Kasumi-1 (cell line): ENCODE data around the gene RELN.
"Not testable (repeated sequence)": the region's sequence is repeated elsewhere in the genome, so short reads cannot be mapped to it uniquely, and the experiment has no call there.

Experiments used
- DNase-seq, 2 experiments: peaks; one replicate each; lab custom pipeline; 2025; lab: John Stamatoyannopoulos, UW

RELN gene

GRCh38 chr7:103787041-103787440 is 202.4 kb downstream of the RELN start:
- DNase-seq: not testable (repeated sequence)

- no peak for DNase-seq
These were observed 204.7 kb downstream of the RELN start for GRCh38 chr7:103784646-103785286.

DNA sequence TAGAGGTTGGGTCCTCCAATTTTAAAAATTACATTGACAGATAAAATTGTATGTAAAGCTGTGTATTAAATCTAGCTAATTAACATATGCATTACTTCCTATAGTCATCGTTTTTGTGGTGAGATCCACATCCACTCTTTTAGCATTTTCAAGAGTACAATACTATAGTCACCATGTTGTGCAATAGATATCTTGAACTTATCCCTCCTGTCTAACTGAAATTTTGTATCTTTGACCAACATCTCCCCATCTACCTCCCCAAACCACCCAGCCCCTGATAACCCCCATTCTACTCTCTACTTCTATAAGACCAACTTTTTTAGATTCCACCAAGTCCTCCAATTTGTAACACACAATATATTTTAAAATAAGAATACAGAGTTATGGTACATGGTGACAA is 208.0 kb downstream of the RELN start:
- no peak for DNase-seq

- not testable (repeated sequence) for DNase-seq
These were observed 208.9 kb downstream of the RELN start for GRCh38 chr7:103780561-103780960.

DNA sequence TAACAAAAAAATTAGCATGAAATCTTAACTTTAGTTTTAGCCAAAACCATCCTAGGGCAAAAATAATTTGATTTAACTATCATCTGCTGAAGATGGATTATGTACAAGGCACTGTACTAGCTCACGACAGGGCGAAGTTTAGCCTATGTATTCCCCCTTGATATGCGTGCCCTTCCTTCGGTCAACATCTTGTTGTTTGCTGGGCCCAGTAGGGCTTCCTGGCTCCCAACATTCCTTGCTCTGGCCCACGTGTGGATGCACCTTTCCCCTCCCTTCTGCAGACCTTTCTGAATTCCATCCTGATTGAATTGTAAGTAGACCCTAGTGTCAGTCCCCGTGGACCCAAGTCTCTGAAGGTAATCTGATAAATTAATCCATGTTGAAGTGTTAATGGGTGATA is 212.0 kb downstream of the RELN start:
- DNase-seq: no peak

GRCh38 chr7:103773726-103774125 is 215.7 kb downstream of the RELN start:
- no peak for DNase-seq

DNA sequence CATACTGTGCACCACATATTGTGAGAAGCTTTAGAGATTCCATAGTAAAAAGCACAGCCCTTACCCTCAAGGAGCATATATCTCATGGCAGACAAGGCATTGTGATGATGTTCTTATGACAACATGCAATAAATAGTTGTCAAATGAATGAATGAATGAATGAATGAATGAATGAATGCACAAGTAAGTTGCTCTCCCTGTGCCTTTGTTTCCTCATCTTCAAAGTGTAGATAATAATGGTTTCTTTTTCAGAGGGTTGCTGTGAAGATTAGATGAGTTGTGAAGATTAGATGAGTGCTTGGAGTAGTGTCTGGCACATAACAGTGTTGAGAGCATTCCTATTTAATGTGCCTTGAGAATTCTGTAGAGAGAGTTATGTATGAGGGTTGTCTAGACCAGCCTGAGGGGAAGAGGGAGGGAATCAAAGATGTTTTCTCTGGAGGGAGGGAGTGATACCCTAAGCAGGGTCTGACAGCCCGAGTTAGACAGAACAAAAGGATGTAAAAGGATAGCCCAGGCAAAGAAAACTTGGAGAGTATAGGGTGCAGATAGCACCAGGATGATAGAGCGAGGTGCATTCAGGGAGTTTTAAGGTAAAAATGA is 217.2 kb downstream of the RELN start:
- no peak for DNase-seq

DNA sequence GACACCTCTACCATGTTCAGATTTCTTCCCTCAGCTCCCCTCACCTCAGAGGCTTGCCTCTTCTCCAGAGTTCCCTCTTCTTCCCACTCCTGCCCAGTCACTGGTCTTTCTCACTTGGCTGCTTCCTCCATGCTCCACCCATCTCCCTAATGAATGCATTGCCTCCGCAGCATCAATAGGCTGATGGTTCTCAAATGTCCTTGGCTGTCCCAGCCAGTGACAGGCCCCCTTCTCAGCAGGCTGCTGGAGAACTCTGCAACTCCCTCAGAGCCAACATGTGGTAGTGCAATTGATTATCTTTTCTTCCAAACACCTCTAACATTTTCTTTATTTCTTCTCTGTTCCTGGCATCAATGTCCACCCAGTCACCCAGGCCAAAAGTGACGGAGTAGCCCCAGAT is 218.2 kb downstream of the RELN start:
- DNase-seq: no peak

DNA sequence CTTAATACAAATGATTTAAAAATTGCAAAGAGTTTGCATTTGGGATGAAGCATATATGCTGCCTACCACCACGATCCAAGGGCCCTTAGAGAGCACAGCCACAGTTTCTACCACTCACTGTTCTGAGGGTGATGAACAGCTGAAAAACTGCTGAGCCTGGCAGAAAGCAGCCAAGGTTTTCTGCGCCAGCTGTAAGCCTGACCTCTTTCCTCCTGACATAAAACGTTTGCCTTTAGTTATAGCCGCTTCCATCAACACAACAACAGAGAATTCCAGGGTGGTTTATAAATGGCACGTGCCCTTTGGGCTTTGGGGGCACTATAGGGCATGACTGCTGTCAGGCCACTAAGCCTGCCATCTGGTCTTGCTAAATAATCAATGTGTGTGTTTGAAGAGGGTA is 222.8 kb downstream of the RELN start:
- DNase-seq: no peak

DNA sequence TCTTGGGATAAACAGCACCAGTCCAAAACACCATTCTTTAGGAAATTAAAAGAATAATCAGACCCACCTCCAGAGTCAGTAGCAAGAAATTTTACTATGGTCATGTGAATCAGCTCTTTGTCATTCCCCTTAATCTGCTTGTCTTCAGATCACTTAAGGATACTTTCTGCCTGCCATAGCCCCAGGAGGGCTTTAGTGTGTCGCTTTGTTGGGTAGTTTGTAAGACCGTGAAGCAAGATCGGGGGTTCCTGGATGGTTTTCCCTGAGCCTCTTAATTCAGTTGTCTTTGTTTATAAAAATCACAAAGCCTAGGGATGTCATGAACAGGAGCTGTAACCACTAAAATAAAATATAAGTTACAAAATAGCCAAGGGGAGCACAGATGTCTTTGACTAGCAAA is 223.6 kb downstream of the RELN start:
- DNase-seq: no peak

DNA sequence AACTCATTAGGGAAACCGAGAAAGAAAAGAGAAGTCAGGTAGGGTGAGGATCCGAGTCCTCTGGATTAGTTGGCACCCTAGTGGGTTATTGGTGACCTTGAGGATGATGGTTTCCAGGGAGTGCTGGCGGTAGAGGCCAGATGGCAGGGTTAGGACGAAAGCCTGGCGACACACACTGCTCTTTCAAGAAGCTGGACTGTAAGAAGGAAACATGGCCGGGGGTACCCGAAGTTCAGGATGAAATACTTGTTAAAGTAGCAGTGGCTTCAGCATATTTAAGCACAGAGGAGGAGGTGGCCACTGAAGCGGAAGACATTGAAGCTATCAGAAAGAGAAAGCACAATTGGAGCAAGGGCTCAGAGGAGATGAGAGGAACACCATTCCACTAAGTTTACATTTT is 224.6 kb downstream of the RELN start:
- DNase-seq: no peak

GRCh38 chr7:103762877-103763276 is 226.6 kb downstream of the RELN start:
- DNase-seq: no peak

- no peak for DNase-seq
These were observed 227.2 kb downstream of the RELN start for GRCh38 chr7:103762065-103762760.

DNA sequence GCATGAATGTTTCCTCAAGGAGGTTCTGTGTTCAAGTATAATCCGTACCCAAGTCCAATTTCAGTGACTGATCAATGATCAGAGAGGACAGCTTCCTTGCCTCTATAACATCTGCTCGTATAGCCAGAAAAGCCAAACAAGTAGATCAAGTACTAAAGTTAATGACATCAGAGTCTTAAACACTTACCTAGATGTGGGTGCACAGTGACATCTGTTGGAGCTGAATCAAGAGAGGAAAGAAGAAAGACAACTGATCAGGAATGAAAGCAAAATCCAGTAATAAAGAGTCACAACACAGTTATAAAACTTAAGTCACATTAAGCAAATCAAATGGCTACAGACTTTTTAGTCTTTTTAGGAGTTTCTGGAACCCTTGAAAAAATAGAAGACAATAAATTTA is 236.5 kb downstream of the RELN start:
- no peak for DNase-seq

DNA sequence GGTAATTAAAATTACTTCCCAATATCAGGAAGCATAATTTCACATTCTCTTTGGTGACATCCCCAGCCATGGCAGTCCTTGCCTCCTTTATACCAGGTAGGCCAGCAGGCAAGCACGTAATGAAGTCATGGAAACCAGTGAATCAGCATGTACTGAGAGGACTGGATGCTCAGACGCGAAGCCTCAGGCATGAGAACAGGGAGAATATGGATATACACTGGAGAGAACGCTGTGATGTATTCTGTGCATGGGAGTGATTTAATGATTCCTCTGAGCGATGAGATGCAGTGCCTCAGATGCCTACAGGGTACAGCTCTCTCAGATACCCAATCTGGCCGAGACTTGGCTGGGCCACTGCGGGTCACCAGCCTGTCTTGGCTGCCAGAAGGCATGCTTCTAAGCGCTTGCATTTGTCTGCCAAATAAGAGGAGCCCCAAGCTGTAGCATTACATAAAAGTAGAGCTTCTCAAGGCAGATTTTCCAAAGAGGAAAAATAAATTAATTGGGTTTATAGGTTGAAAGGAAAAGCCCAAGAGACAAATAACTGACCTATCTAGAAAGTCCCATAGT is 238.1 kb downstream of the RELN start:
- no peak for DNase-seq

DNA sequence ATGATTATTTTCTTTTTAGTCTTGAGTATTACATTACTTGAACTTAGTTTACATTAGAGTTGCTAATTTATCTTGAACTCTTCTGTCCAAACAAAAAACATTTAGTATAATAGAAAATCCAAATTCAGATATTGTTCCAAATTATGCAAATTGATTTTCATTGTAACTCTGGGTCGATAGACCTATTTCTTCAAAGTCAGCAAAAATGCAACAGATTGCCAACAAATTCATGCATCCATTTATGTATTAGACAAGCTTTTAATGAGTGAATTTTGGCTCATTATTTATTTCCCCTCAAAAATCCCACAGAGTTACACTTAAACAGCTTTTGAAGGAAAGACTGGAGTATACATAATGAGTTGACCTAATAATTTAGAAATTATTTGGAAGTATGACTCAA is 240.8 kb downstream of the RELN start:
- no peak for DNase-seq

DNA sequence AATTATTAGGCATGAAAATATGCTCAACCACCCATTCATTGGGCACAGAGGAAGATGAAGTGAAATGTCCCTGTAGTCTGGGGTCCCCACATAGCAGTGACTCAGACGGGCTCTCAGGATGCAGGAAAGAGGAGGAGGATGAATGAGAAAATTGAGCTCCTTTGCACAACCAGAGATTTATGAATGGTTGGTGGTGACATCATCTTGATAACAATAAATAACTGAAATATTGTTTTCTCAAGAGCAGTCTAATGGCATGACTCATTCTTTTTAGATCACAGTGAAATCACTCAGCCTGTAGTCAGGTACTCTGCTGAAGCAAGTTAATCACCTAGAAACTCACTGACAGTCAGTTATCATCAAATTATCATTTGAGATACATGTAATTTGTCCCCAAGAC is 254.1 kb downstream of the RELN start:
- no peak for DNase-seq

- no peak for DNase-seq
These were observed 258.3 kb downstream of the RELN start for GRCh38 chr7:103731169-103731568.

GRCh38 chr7:103729026-103729425 is 260.4 kb downstream of the RELN start:
- no peak for DNase-seq

DNA sequence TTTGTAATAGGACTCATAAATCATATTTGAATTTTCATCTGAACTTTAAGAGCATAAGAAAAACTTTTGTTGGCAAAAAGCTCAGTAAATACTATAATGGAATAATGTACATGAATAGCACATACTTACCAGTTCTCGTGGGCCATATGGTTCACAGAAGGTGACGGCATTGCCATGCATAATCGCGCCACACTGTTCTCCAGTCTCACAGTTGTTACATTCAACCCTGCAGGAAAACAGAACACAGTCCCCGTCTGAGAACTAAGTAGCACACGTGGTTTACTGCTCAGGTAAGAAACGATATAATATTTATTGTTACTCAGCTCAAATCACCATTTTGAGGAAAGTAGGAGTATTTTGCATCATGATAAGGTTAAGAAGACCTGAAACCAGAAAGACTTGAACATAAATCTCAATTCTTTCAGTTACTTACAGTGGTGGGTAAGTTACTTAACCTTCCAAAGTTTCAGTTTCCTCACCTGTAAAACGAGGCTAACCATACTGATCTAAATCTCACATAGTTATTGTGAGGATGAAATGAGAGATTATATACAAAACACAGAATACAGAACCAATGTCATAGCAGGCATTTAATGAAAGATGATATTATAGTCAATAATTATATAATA is 261.4 kb downstream of the RELN start:
- DNase-seq: no peak

DNA sequence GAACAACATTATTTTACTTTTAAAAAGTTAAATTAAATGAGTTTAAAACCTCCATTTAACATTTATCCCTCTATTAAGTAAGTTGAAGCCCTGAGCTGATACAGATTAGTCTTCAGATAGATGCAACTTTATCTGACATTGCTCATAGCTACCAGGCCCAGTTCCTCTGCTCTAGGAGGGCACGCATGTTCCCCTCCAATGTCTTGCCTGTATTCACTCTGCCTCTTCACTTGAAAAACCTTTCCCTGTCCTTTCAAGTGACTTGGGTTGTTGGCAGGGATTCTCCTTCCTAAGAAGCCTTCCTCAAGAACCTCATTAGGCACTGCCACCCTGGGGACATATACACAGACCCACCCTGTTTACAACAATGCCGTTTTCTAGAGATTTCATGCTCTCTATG is 270.4 kb downstream of the RELN start:
- no peak for DNase-seq

DNA sequence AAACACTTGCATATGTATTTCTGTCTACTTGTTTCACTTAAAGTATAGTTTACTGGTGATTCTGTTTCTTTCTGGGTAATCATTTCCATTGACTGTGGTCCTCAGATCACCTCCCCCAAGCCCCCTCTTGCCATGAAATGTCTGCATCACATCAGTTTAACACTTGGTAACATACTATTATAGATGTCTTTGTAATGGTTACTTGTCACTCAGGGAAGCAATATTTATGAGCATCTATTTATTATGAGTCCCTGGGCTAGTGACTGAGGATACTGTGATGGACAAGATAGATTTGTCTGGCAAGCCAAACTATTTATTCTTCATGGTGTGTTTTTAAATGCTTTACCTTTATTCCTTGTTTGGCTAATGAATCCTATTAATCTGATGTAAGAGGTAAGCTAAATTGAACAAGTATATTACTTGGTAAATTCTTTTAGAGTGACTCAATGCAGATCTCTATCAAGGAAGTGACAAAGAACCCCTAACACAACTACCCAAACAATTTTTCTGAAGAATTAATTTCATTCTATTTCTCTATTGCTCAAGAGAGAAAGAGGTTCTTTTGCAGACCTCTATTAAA is 270.9 kb downstream of the RELN start:
- no peak for DNase-seq
